Neuronal stem cell (in vitro differentiated cells): Measurements from ENCODE around the gene DPEP3.

Experiments
- DNase-seq: peaks from one replicate; pipeline ENCODE4 v3.0.0-alpha.2; 2013; ENCODE audit warnings: low spot score
- H2AFZ ChIP-seq: one replicate; pipeline ENCODE4 v1.6.1; 2013; ENCODE audit warnings: mild to moderate bottlenecking, low read length, inconsistent platforms
- H2AK5ac ChIP-seq: 2 replicates; pipeline ENCODE4 v1.6.1; 2013; ENCODE audit warnings: low read depth, mild to moderate bottlenecking, inconsistent platforms, low read length, moderate library complexity, mixed read lengths
- H2BK120ac ChIP-seq: 2 replicates; pipeline ENCODE4 v1.6.1; 2013; ENCODE audit warnings: low read depth, mild to moderate bottlenecking, inconsistent platforms, low read length, moderate library complexity, mixed read lengths
- H2BK12ac ChIP-seq: one replicate; pipeline ENCODE4 v1.6.1; 2013; ENCODE audit warnings: low read length, inconsistent platforms
- H2BK15ac ChIP-seq: 2 replicates; pipeline ENCODE4 v1.6.1; 2013; ENCODE audit warnings: mild to moderate bottlenecking, low read length, inconsistent platforms, mixed read lengths
- H2BK5ac ChIP-seq: one replicate; pipeline ENCODE4 v1.6.1; 2013; ENCODE audit warnings: inconsistent platforms, mild to moderate bottlenecking, low read length, moderate library complexity
- H3K14ac ChIP-seq: one replicate; pipeline ENCODE4 v1.6.1; 2013; ENCODE audit warnings: low read length, inconsistent platforms
- H3K18ac ChIP-seq: 2 replicates; pipeline ENCODE4 v1.6.1; 2013; ENCODE audit warnings: low read length, inconsistent platforms
- H3K23ac ChIP-seq: 2 replicates; pipeline ENCODE4 v1.6.1; 2013; ENCODE audit warnings: low read depth, mild to moderate bottlenecking, mixed read lengths, low read length, inconsistent platforms; ENCODE audit not compliant: poor library complexity
- H3K27ac ChIP-seq: replicated peaks from 3 replicates; pipeline ENCODE4 v1.5.1; 2013; ENCODE audit warnings: low read length, inconsistent platforms
- H3K27me3 ChIP-seq, 3 experiments: 2 replicates each; pipeline ENCODE4 v1.6.1; 2013; ENCODE audit warnings: low read length in 3 of 3, mild to moderate bottlenecking in 2 of 3, inconsistent platforms in 1 of 3, low read depth in 1 of 3, mixed read lengths in 1 of 3, moderate library complexity in 1 of 3; ENCODE audit not compliant: control insufficient read depth in 3 of 3, insufficient read depth in 3 of 3
- H3K36me3 ChIP-seq, 2 donors: replicated peaks in 1 of 2; 2 replicates each; pipeline ENCODE4 v1.6.1; 2013; ENCODE audit warnings: low read length in 2 of 2; ENCODE audit not compliant: control insufficient read depth in 2 of 2, insufficient read depth in 2 of 2
- H3K4ac ChIP-seq: 2 replicates; pipeline ENCODE4 v1.6.1; 2013; ENCODE audit warnings: inconsistent platforms, mild to moderate bottlenecking, low read length, moderate library complexity
- H3K4me1 ChIP-seq, 2 donors: 1 replicate in 1 of 2; 2 replicates in 1 of 2; pipeline ENCODE4 v1.6.1; 2013; ENCODE audit warnings: low read length in 2 of 2, low read depth in 1 of 2; ENCODE audit not compliant: control insufficient read depth in 2 of 2, insufficient read depth in 1 of 2
- H3K4me2 ChIP-seq: one replicate; pipeline ENCODE4 v1.6.1; 2013; ENCODE audit warnings: mild to moderate bottlenecking, low read length, inconsistent platforms; ENCODE audit not compliant: insufficient read depth, poor library complexity, severe bottlenecking
- H3K4me3 ChIP-seq, 2 donors: 2 replicates each; pipeline ENCODE4 v1.5.1; 2013; ENCODE audit warnings: low read length in 2 of 2, mild to moderate bottlenecking in 2 of 2, inconsistent platforms in 1 of 2, moderate library complexity in 1 of 2
- H3K79me1 ChIP-seq: one replicate; pipeline ENCODE4 v1.6.1; 2013; ENCODE audit warnings: low read depth, mild to moderate bottlenecking, inconsistent platforms, low read length, moderate library complexity
- H3K9ac ChIP-seq: one replicate; pipeline ENCODE4 v1.6.1; 2013; ENCODE audit warnings: mild to moderate bottlenecking, low read depth, low read length, inconsistent platforms; ENCODE audit not compliant: poor library complexity
- H3K9me3 ChIP-seq, 2 donors: replicated peaks in 1 of 2; 2 replicates each; pipeline versions ENCODE3 to v1.6.1; 2013; ENCODE audit warnings: low read length in 2 of 2, mild to moderate bottlenecking in 2 of 2, inconsistent platforms in 1 of 2, low read depth in 1 of 2, mixed read lengths in 1 of 2, moderate library complexity in 1 of 2; ENCODE audit not compliant: control insufficient read depth in 2 of 2, insufficient read depth in 1 of 2
- H4K8ac ChIP-seq: one replicate; pipeline ENCODE4 v1.6.1; 2013; ENCODE audit warnings: low read depth, mild to moderate bottlenecking, inconsistent platforms, low read length, moderate library complexity
- H4K91ac ChIP-seq: one replicate; pipeline ENCODE4 v1.6.1; 2013; ENCODE audit warnings: low read length, low read depth, mild to moderate bottlenecking, inconsistent platforms; ENCODE audit not compliant: poor library complexity
- WGBS, 2 donors: extraction: QIAGEN DNeasy Blood & Tissue Kit; methylation state at CpG; one replicate each; pipeline ENCODE4 v1.1.7; 2013; ENCODE audit warnings: missing lambda C conversion rate in 2 of 2, mixed read lengths in 1 of 2; ENCODE audit not compliant: insufficient read length in 2 of 2, insufficient replicate concordance in 1 of 2; ENCODE audit errors: extremely low coverage in 2 of 2; 5-methylcytosine and 5-hydroxymethylcytosine counted together

The DPEP3 gene

GRCh38 chr16:67936124-67936879, 44.0 kb downstream of the DPEP3 start, which contains the start of gene PSMB10:
Gene PSMB10, minus strand, starts transcription at chr16:67936850. Its CDS starts 101 bp downstream, at chr16:67936749.
- H3K9me3 ChIP-seq: no peaks in the 10 kb centered on the region
- H3K4me1 ChIP-seq: peaks cover 11 to 17% of the 10 kb centered on the region in 2 donors
- peaks cover 10 to 24% of the 10 kb centered on the region in 2 donors for H3K36me3 ChIP-seq
- H3K23ac ChIP-seq: peak within 1 kb of the TSS; percentile 100
- peak within 1 kb of the TSS; percentile 93 for H2BK12ac ChIP-seq
- H2AFZ ChIP-seq: peak within 1 kb of the TSS; percentile 97
- H2BK5ac ChIP-seq: peak within 1 kb of the TSS; percentile 94
- H3K79me1 ChIP-seq: peaks cover 6% of the 10 kb centered on the region
- H3K14ac ChIP-seq: peak within 1 kb of the TSS; percentile 96
- H3K4ac ChIP-seq: no peak within 1 kb of the TSS
- H4K8ac ChIP-seq: no peak within 1 kb of the TSS
- H3K4me2 ChIP-seq: peak within 1 kb of the TSS; percentile 98
- H3K4me3 ChIP-seq: peak within 1 kb of the TSS; percentile 88 to 97
- peak; percentile 37 for DNase-seq
- peak within 1 kb of the TSS; percentile 99 for H2BK15ac ChIP-seq
- H2BK120ac ChIP-seq: peak within 1 kb of the TSS; percentile 28
- peak within 1 kb of the TSS; percentile 100 for H3K18ac ChIP-seq
- WGBS, 2 donors: no CpG with 5 or more reads among the region's 54 CpGs
- no peak within 1 kb of the TSS for H4K91ac ChIP-seq
- peak within 1 kb of the TSS; percentile 88 for H2AK5ac ChIP-seq
- peak within 1 kb of the TSS; percentile 100 for H3K9ac ChIP-seq
- H3K27me3 ChIP-seq: peaks cover 0 to 4% (median 0%) of the 10 kb centered on the region in 3 experiments
- peak within 1 kb of the TSS; percentile 60 for H3K27ac ChIP-seq

- peak overlapping the region; percentile 100 for H3K9ac ChIP-seq
- H2BK5ac ChIP-seq: peak overlapping the region; percentile 94
- no peak overlapping the region for H4K8ac ChIP-seq
- peak overlapping the region; percentile 58 for H4K91ac ChIP-seq
- H3K4me3 ChIP-seq: peak overlapping the region; percentile 88 to 97
- H3K23ac ChIP-seq: peak overlapping the region; percentile 100
- H3K18ac ChIP-seq: peak overlapping the region; percentile 100
- H3K27ac ChIP-seq: peak overlapping the region; percentile 60
- no peaks in the 10 kb centered on the region for H3K9me3 ChIP-seq
- peak overlapping the region; percentile 7 for H2BK12ac ChIP-seq
- peaks cover 6% of the 10 kb centered on the region for H3K79me1 ChIP-seq
- no CpG with 5 or more reads among the region's 55 CpGs for WGBS, 2 donors
- H3K4me1 ChIP-seq: peaks cover 11 to 17% of the 10 kb centered on the region in 2 donors
- H3K4me2 ChIP-seq: peak overlapping the region; percentile 98
- H2BK15ac ChIP-seq: peak overlapping the region; percentile 99
- H2AK5ac ChIP-seq: peak overlapping the region; percentile 88
- peak overlapping the region; percentile 97 for H2AFZ ChIP-seq
- H3K27me3 ChIP-seq: peaks cover 0 to 4% (median 0%) of the 10 kb centered on the region in 3 experiments
- no peak overlapping the region for H3K4ac ChIP-seq
- H2BK120ac ChIP-seq: peak overlapping the region; percentile 28
- H3K36me3 ChIP-seq: peaks cover 10 to 31% of the 10 kb centered on the region in 2 donors
- H3K14ac ChIP-seq: peak overlapping the region; percentile 96
- peak; percentile 84 for DNase-seq
Observed at GRCh38 chr16:67935402-67936123, 44.7 kb downstream of the DPEP3 start.

GRCh38 chr16:67935101-67935401, 45.2 kb downstream of the DPEP3 start:
- no peak for DNase-seq
- Histone ChIP-seq H3K23ac (peak overlapping the region; percentile 100), H3K9ac (peak overlapping the region; percentile 82), H2AK5ac (peak overlapping the region; percentile 32), H3K18ac (peak overlapping the region; percentile 90), H4K91ac (no peak overlapping the region), H3K27me3 (peaks cover 0 to 4% (median 0%) of the 10 kb centered on the region in 3 experiments), H2BK15ac (peak overlapping the region; percentile 25), H2BK12ac (peak overlapping the region; percentile 7), H3K4me3 (peak overlapping the region; percentile 84 to 97), H3K9me3 (no peaks in the 10 kb centered on the region), H3K14ac (peak overlapping the region; percentile 95), H4K8ac (no peak overlapping the region), H3K4me2 (peak overlapping the region; percentile 98), H3K79me1 (peaks cover 5% of the 10 kb centered on the region), H2BK120ac (peak overlapping the region; percentile 24), H2AFZ (peak overlapping the region; percentile 97), H3K27ac (no peak overlapping the region), H2BK5ac (peak overlapping the region; percentile 62), H3K4me1 (peaks cover 11 to 17% of the 10 kb centered on the region in 2 donors), H3K4ac (no peak overlapping the region), H3K36me3 (peaks cover 9 to 31% of the 10 kb centered on the region in 2 donors)
- WGBS, 2 donors: no CpG with 5 or more reads among the region's 13 CpGs
